ENCODE measurements around the gene HES3.

DNA sequence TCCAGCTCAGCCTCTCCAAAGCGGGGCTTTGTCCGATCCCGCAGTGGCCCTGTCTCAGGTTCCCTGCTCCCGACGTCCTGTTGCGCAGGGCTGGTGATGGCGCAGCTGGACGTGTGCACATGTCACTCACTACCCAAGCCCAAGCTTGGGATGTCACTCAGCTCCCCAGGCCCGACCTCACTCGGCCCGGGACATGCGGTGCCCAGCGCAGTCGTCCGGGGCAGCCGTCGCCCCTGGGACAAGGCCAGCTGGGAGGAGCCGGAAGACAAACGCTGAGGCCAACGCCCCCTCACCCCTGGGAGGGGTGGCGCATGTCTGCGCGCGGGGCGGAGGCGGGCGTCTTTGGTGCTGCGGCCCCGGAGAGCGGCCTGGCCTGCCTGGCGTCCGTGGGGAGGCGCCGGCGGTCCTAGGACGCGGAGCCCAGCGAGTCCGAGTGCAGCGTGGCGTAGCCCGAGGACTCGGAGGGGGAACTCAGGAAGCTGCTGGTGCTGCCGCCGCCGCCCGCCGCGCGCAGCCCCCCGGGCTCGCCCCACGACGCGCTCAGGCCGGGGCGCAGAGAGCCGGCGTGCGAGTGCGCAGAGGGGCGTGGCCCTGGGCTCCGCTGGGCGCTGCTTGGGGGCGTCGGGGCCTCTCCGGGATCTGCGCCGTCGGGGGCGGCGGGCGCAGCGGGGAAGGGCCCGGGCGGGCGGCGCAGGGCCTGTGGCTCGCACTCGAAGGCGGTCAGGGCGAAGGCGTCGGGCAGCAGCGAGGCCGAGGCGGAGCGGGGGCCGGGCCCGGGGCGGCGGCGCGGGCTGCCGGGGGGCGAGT lies 5.2 kb downstream of the HES3 start:
- TF ChIP-seq, protein P1, sequence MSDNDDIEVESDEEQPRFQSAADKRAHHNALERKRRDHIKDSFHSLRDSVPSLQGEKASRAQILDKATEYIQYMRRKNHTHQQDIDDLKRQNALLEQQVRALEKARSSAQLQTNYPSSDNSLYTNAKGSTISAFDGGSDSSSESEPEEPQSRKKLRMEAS (IDR thresholded peaks at IDR 0.05; ENCODE audit: low read depth, low read length) = no peak
- no peak for TF ChIP-seq SIN3A (IDR thresholded peaks at IDR 0.05; ENCODE audit: low read depth, low read length)
- TF ChIP-seq CBFB (IDR thresholded peaks at IDR 0.05; ENCODE audit: low read depth) = no peak
- TF ChIP-seq ELK1 (IDR thresholded peaks at IDR 0.05; ENCODE audit: low read depth, low read length) = no peak
- no peak for TF ChIP-seq FOS (IDR thresholded peaks at IDR 0.05; ENCODE audit: borderline replicate concordance, extremely low read depth, insufficient read length)
- TF ChIP-seq, protein P2, sequence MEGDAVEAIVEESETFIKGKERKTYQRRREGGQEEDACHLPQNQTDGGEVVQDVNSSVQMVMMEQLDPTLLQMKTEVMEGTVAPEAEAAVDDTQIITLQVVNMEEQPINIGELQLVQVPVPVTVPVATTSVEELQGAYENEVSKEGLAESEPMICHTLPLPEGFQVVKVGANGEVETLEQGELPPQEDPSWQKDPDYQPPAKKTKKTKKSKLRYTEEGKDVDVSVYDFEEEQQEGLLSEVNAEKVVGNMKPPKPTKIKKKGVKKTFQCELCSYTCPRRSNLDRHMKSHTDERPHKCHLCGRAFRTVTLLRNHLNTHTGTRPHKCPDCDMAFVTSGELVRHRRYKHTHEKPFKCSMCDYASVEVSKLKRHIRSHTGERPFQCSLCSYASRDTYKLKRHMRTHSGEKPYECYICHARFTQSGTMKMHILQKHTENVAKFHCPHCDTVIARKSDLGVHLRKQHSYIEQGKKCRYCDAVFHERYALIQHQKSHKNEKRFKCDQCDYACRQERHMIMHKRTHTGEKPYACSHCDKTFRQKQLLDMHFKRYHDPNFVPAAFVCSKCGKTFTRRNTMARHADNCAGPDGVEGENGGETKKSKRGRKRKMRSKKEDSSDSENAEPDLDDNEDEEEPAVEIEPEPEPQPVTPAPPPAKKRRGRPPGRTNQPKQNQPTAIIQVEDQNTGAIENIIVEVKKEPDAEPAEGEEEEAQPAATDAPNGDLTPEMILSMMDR (IDR thresholded peaks at IDR 0.05 in 2 of 3, conservative IDR thresholded peaks at IDR 0.05 in 1 of 3; ENCODE audit: control insufficient read depth in 2 of 3, extremely low read depth in 1 of 3, insufficient read depth in 1 of 3, low read depth in 3 of 3, low read length in 3 of 3) = no peak
- TF ChIP-seq POLR2A (IDR thresholded peaks at IDR 0.05; ENCODE audit: low read depth, low read length) = no peak

Measured in GM12878 (cell line).